Endothelial cell of umbilical vein (primary cell): Measurements from ENCODE around the gene CAMSAP1. TPM values are rescaled to one million over a fixed set of nuclear protein-coding genes. Genes with fewer than 3 reads are reported as not detected.

ENCODE experiments used
- BruUV-seq: library from RNA; stranded (reverse); fragments of 400-500 nt; replicated peaks from 2 replicates; lab custom pipeline; 2021; lab: Mats Ljungman, UMichigan
- CTCF ChIA-PET: fragments of 300-600, 350-600 bp; sonication (Branson Sonifier 250); formaldehyde crosslinking; loops from one replicate; lab custom pipeline; 2021; ENCODE audit warnings: antibody characterized with exemption, inconsistent platforms; lab: Charles Lee
- POLR2A ChIA-PET: fragments of 300-600, 350-600 bp; sonication (Branson Sonifier 250); formaldehyde crosslinking; loops from one replicate; lab custom pipeline; 2021; ENCODE audit warnings: antibody characterized with exemption, inconsistent platforms; lab: Charles Lee
- DNase-seq: peaks from one replicate; pipeline ENCODE4 v3.0.0-alpha.2; 2011; ENCODE audit warnings: low read depth, low spot score
- FAIRE-seq: peaks from 2 replicates; lab custom pipeline; 2011; peaks lifted over from hg19 to GRCh38; lab: Jason Lieb, UNC
- H2AFZ ChIP-seq: 2 replicates; pipeline ENCODE4 v1.6.0; 2012; ENCODE audit warnings: low read depth, low read length, control low read depth, inconsistent platforms
- H3K27ac ChIP-seq: 2 replicates; pipeline ENCODE4 v1.5.1; 2011; ENCODE audit warnings: low read depth, mild to moderate bottlenecking, control low read depth, low read length, moderate library complexity; ENCODE audit not compliant: insufficient read depth
- H3K27me3 ChIP-seq, 2 experiments: 2 replicates each; pipeline versions ENCODE4 v1.6.0 to v1.6.1; 2011; ENCODE audit warnings: low read length in 2 of 2, mixed read lengths in 1 of 2; ENCODE audit not compliant: control insufficient read depth in 2 of 2, insufficient read depth in 2 of 2
- H3K36me3 ChIP-seq, 2 experiments: 2 replicates in 1 of 2; 3 replicates in 1 of 2; pipeline ENCODE4 v1.5.1; 2011; ENCODE audit warnings: low read length in 2 of 2, mild to moderate bottlenecking in 1 of 2, moderate library complexity in 1 of 2; ENCODE audit not compliant: control insufficient read depth in 2 of 2, insufficient read depth in 2 of 2; ENCODE audit errors: extremely low read depth in 1 of 2
- H3K4me1 ChIP-seq: 3 replicates; pipeline ENCODE4 v1.5.1; 2011; ENCODE audit warnings: mild to moderate bottlenecking, low read length; ENCODE audit not compliant: control insufficient read depth, insufficient read depth; ENCODE audit errors: extremely low read depth
- H3K4me2 ChIP-seq: 2 replicates; pipeline ENCODE4 v1.6.1; 2011; ENCODE audit warnings: low read length, control low read depth, mixed read lengths; ENCODE audit not compliant: insufficient read depth
- H3K4me3 ChIP-seq, 3 experiments: fragments of 200-600 bp in 1 of 3; sonication (generic), shearing (Covaris generic) in 1 of 3; replicated peaks in 1 of 3; 2 replicates each; pipeline ENCODE4 v1.5.1; 2011 to 2016; ENCODE audit warnings: control low read depth in 3 of 3, low read length in 3 of 3, mild to moderate bottlenecking in 2 of 3, inconsistent platforms in 1 of 3, low read depth in 1 of 3, moderate library complexity in 1 of 3; ENCODE audit not compliant: insufficient read depth in 1 of 3
- H3K79me2 ChIP-seq: 2 replicates; pipeline ENCODE4 v1.6.0; 2012; ENCODE audit warnings: low read length, inconsistent platforms; ENCODE audit not compliant: control insufficient read depth, insufficient read depth
- H3K9ac ChIP-seq: replicated peaks from 2 replicates; pipeline ENCODE3; 2011; ENCODE audit warnings: low read length, control low read depth; ENCODE audit not compliant: insufficient read depth; ENCODE audit errors: extremely low read depth
- H3K9me1 ChIP-seq: replicated peaks from 3 replicates; pipeline ENCODE4 v1.6.0; 2011; ENCODE audit warnings: mild to moderate bottlenecking, low read length; ENCODE audit not compliant: control insufficient read depth, insufficient read depth; ENCODE audit errors: extremely low read depth
- H3K9me3 ChIP-seq: replicated peaks from 2 replicates; pipeline ENCODE4 v1.5.1; 2012; ENCODE audit warnings: low read length, inconsistent platforms; ENCODE audit not compliant: control insufficient read depth, insufficient read depth
- H4K20me1 ChIP-seq: replicated peaks from 2 replicates; pipeline ENCODE3; 2011; ENCODE audit warnings: mild to moderate bottlenecking, low read length; ENCODE audit not compliant: control insufficient read depth, insufficient read depth; ENCODE audit errors: extremely low read depth
- EZH2 ChIP-seq: IDR thresholded peaks from 2 replicates; pipeline ENCODE4 v1.6.1; 2012; ENCODE audit warnings: borderline replicate concordance, low read depth, mild to moderate bottlenecking, moderate library complexity, low read length, inconsistent platforms; ENCODE audit not compliant: severe bottlenecking
- FOS ChIP-seq: IDR thresholded peaks from 2 replicates; pipeline ENCODE4 v1.6.1; 2011; ENCODE audit warnings: mild to moderate bottlenecking, low read length, moderate library complexity, borderline replicate concordance; ENCODE audit not compliant: insufficient read depth
- GATA2 ChIP-seq: IDR thresholded peaks from 2 replicates; pipeline ENCODE4 v1.7.0; 2011; ENCODE audit warnings: low read depth, mild to moderate bottlenecking, moderate library complexity, mixed read lengths, low read length; ENCODE audit not compliant: insufficient read length, insufficient read depth
- JUN ChIP-seq: IDR thresholded peaks from 2 replicates; pipeline ENCODE4 v1.6.1; 2011; ENCODE audit warnings: borderline replicate concordance, low read depth; ENCODE audit not compliant: insufficient read length, insufficient read depth
- MAX ChIP-seq: IDR thresholded peaks from 2 replicates; pipeline ENCODE4 v1.6.1; 2011; ENCODE audit not compliant: insufficient read depth, insufficient read length
- MYC ChIP-seq: IDR thresholded peaks from one replicate; pipeline ENCODE4 v1.6.1; 2011; ENCODE audit warnings: mild to moderate bottlenecking, low read depth, low read length
- POLR2A ChIP-seq: IDR thresholded peaks from 2 replicates; pipeline ENCODE4 v1.6.1; 2012; ENCODE audit warnings: low read depth, mild to moderate bottlenecking, control low read depth, low read length
- POLR2AphosphoS5 ChIP-seq: IDR thresholded peaks from 2 replicates; pipeline ENCODE4 v1.6.1; 2012; ENCODE audit warnings: low read depth, mild to moderate bottlenecking, control low read depth, low read length, moderate library complexity; ENCODE audit not compliant: insufficient read depth
- dilution Hi-C: fragments of 300-500 bp; cut with MboI; formaldehyde crosslinking; loops from one replicate; pipeline ENCODE4 v1.15.0; 2019; ENCODE audit warnings: low sequenced_read_pairs; ENCODE audit not compliant: extremely low pct_ligation_motif_present
- intact Hi-C: fragments of 100-400 bp; cut with micrococcal nuclease; formaldehyde crosslinking; loops from one replicate; pipeline ENCODE4 v1.10.0; 2022
- polyA plus RNA-seq, 4 experiments: library from polyadenylated mRNA; depleted of rRNA in 3 of 4; stranded (reverse) in 3 of 4; unstranded in 1 of 4; fragments of >200 nt; gene quantifications; 2 replicates each; pipeline versions ENCODE4 v1.2.1 to v1.2.3, GENCODE V29; 2011 to 2012; ENCODE audit warnings: missing spikeins in 1 of 4
- total RNA-seq: library from RNA; stranded (reverse); gene quantifications from 2 replicates; pipeline ENCODE4 v1.2.3, GENCODE V29; 2021
- TF ChIP-seq, protein P1 (sequence below), 2 donors: IDR thresholded peaks; 1 replicate in 1 of 2; 2 replicates in 1 of 2; pipeline ENCODE4 v1.5.1; 2011; ENCODE audit warnings: low read length in 2 of 2, mild to moderate bottlenecking in 2 of 2, moderate library complexity in 2 of 2, control low read depth in 1 of 2, inconsistent platforms in 1 of 2, low read depth in 1 of 2; ENCODE audit not compliant: insufficient read depth in 1 of 2; ENCODE audit errors: extremely low read depth in 1 of 2

Gene CAMSAP1
- total and polyA plus RNA-seq, 2 donors (not counting 3 experiments of a cell fraction or from before 2014, with no cell fraction given): 8.1 to 25.5 TPM

DNA sequence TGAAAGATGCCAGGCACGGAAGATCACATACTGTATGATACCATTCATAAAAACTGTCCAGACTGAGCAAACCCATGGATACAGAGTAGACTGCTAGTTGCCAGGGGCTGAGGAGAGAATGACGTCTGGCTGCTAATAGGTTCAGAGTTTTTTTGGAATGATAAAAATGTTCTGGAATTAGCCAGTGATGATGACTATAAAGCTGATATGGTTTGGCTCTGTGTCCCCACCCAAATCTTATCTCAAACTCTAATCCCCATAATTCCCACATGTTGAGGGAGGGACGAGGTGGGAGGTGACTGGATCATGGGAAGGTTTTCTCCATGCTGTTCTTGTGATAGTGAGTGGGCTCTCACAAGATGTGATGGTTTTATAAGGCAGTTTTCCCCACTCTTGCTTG lies 37.4 kb downstream of the CAMSAP1 start:
- no peak for FAIRE-seq

GRCh38 chr9:135865531-135865930 lies 41.8 kb downstream of the CAMSAP1 start:
- BruUV-seq: no TSS peak
- no peaks in the 10 kb centered on the region for H3K9me3 ChIP-seq
- H3K36me3 ChIP-seq: no peaks in the 10 kb centered on the region
- dilution Hi-C loops: no loop called here
- H3K4me3 ChIP-seq: no peak overlapping the region
- DNase-seq: no peak
- H3K4me1 ChIP-seq: no peaks in the 10 kb centered on the region
- no peak overlapping the region for H2AFZ ChIP-seq
- TF ChIP-seq MYC (no peak), POLR2AphosphoS5 (no peak), MAX (no peak), POLR2A (no peak), EZH2 (no peak), FOS (no peak), GATA2 (no peak), JUN (no peak)
- TF ChIP-seq, protein P1, sequence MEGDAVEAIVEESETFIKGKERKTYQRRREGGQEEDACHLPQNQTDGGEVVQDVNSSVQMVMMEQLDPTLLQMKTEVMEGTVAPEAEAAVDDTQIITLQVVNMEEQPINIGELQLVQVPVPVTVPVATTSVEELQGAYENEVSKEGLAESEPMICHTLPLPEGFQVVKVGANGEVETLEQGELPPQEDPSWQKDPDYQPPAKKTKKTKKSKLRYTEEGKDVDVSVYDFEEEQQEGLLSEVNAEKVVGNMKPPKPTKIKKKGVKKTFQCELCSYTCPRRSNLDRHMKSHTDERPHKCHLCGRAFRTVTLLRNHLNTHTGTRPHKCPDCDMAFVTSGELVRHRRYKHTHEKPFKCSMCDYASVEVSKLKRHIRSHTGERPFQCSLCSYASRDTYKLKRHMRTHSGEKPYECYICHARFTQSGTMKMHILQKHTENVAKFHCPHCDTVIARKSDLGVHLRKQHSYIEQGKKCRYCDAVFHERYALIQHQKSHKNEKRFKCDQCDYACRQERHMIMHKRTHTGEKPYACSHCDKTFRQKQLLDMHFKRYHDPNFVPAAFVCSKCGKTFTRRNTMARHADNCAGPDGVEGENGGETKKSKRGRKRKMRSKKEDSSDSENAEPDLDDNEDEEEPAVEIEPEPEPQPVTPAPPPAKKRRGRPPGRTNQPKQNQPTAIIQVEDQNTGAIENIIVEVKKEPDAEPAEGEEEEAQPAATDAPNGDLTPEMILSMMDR (IDR thresholded peaks at IDR 0.05; ENCODE audit: extremely low read depth in 1 of 2, insufficient read depth in 1 of 2, low read depth in 1 of 2, low read length in 2 of 2): no peak
- POLR2A ChIA-PET: no interaction called here
- H4K20me1 ChIP-seq: no peaks in the 10 kb centered on the region
- H3K9me1 ChIP-seq: no peaks in the 10 kb centered on the region
- no peak overlapping the region for H3K9ac ChIP-seq
- CTCF ChIA-PET: interaction anchor here (0.9 to 5.8 kb wide), 3 partner anchors 25 to 257 kb away, joined by 3 to 45 read pairs (median 3); no protein-coding TSS in a partner anchor
- no peak overlapping the region for H3K4me2 ChIP-seq
- H3K27ac ChIP-seq: no peak overlapping the region
- FAIRE-seq: no peak
- no peaks in the 10 kb centered on the region for H3K27me3 ChIP-seq
- H3K79me2 ChIP-seq: peaks cover 67% of the 10 kb centered on the region
- intact Hi-C loops: loop anchor here (2.0 kb wide), 1 partner anchor 95 kb away; the partner anchor contains the start of gene UBAC1

More for the DNA sequence above, 37.4 kb downstream of the CAMSAP1 start:
- Histone ChIP-seq H4K20me1 (peaks cover 7% of the 10 kb centered on the region), H3K27me3 (no peaks in the 10 kb centered on the region), H3K4me3 (no peak overlapping the region), H3K79me2 (peaks cover 79% of the 10 kb centered on the region), H3K9ac (no peak overlapping the region), H3K9me3 (no peaks in the 10 kb centered on the region), H3K27ac (no peak overlapping the region), H3K4me1 (no peaks in the 10 kb centered on the region), H3K4me2 (no peak overlapping the region), H3K36me3 (no peaks in the 10 kb centered on the region), H3K9me1 (no peaks in the 10 kb centered on the region), H2AFZ (no peak overlapping the region)
- BruUV-seq: no TSS peak
- POLR2A ChIA-PET: no interaction called here
- intact Hi-C loops (no loop called here), dilution Hi-C loops (no loop called here)
- TF ChIP-seq POLR2A (no peak), FOS (no peak), EZH2 (no peak)
- TF ChIP-seq, protein P1 (IDR thresholded peaks at IDR 0.05; ENCODE audit: extremely low read depth in 1 of 2, insufficient read depth in 1 of 2, low read depth in 1 of 2, low read length in 2 of 2): no peak
- CTCF ChIA-PET: no interaction called here
- DNase-seq: no peak
